Activated CD8-positive, alpha-beta memory T cell treated with anti-CD3 and anti-CD28 coated beads, Interleukin-2, amount 50 U/mL, for 24 hours (primary cell): ENCODE measurements around the gene NRG3.

Experiments
- DNase-seq: peaks from one replicate; pipeline ENCODE4 v3.0.0-alpha.2; 2020; ENCODE audit errors: extremely low read depth

Gene NRG3

GRCh38 chr10:82815680-82816079 lies 940.7 kb downstream of the NRG3 start:
- no peak for DNase-seq

GRCh38 chr10:82817676-82818422 lies 942.9 kb downstream of the NRG3 start:
- DNase-seq: no peak

GRCh38 chr10:82821043-82821442 lies 946.0 kb downstream of the NRG3 start:
- DNase-seq: no peak

GRCh38 chr10:82826132-82826531 lies 951.1 kb downstream of the NRG3 start:
- DNase-seq: no peak

- DNase-seq: no peak
Measured at GRCh38 chr10:82827901-82828300, 952.9 kb downstream of the NRG3 start.

GRCh38 chr10:82847242-82847641 lies 972.2 kb downstream of the NRG3 start:
- no peak for DNase-seq

- DNase-seq: no peak
Measured at GRCh38 chr10:82850191-82850590, 975.2 kb downstream of the NRG3 start.

GRCh38 chr10:82856957-82857613 lies 982.1 kb downstream of the NRG3 start:
- no peak for DNase-seq

- no peak for DNase-seq
Measured at GRCh38 chr10:82861889-82862288, 986.9 kb downstream of the NRG3 start.

- DNase-seq: no peak
Measured at GRCh38 chr10:82865366-82865765, 990.4 kb downstream of the NRG3 start.

- no peak for DNase-seq
Measured at GRCh38 chr10:82866424-82867020, 991.5 kb downstream of the NRG3 start.

GRCh38 chr10:82867056-82867455 lies 992.1 kb downstream of the NRG3 start:
- no peak for DNase-seq

GRCh38 chr10:82874671-82875070 lies 999.7 kb downstream of the NRG3 start:
- DNase-seq: no peak

- DNase-seq: no peak
Measured at GRCh38 chr10:82880776-82881290, 1005.8 kb downstream of the NRG3 start.

GRCh38 chr10:82882722-82883121 lies 1007.7 kb downstream of the NRG3 start:
- DNase-seq: no peak

- no peak for DNase-seq
Measured at GRCh38 chr10:82883603-82884002, 1008.6 kb downstream of the NRG3 start.

GRCh38 chr10:82887488-82887887 lies 1012.5 kb downstream of the NRG3 start:
- no peak for DNase-seq

GRCh38 chr10:82888809-82889455 lies 1013.9 kb downstream of the NRG3 start:
- DNase-seq: no peak

- no peak for DNase-seq
Measured at GRCh38 chr10:82889728-82890127, 1014.7 kb downstream of the NRG3 start.

GRCh38 chr10:82890573-82890972 lies 1015.6 kb downstream of the NRG3 start:
- DNase-seq: no peak

- no peak for DNase-seq
Measured at GRCh38 chr10:82908096-82908495, 1033.1 kb downstream of the NRG3 start.

GRCh38 chr10:82908751-82909150 lies 1033.8 kb downstream of the NRG3 start:
- no peak for DNase-seq
